Measurements from ENCODE around the gene IL17RE.
"Not testable (repeated sequence)": the region's sequence is repeated elsewhere in the genome, so short reads cannot be mapped to it uniquely, and the experiment has no call there.

The IL17RE gene

DNA sequence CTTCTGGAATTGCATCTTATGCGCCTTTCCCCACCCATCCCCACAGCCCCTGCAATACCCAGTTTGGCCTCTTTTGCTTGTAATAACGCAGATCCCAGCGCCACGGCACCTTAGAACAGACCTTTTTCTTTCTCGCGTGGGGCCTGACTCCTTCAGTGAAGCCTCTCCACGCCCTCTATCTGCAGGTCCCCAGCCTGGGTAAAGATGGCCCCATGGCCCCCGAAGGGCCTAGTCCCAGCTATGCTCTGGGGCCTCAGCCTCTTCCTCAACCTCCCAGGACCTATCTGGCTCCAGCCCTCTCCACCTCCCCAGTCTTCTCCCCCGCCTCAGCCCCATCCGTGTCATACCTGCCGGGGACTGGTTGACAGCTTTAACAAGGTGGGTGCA lies 31.6 kb downstream of the IL17RE start:
- peak; percentile 17 to 51 for DNase-seq

DNA sequence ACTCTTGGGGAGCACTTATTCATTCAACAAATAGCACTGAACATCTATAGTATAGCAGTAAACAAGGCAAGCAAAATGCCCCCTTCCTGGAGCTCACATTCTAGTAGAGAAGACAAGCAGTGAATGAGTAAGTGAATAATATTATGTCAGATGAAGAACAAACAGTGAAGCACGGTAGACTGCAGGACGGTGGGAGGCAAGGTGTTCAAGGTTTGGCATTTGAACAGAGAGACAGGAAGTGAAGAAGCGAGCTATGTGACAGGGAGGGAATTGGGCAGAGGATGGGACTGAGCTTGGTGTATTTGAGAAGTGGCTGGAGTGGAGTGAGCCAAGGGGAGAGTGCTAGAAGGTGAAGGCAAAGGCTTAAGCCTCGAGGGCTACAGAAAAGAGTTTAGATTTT lies 32.3 kb downstream of the IL17RE start:
- DNase-seq, result no peak

- DNase-seq, result no peak
These were observed 33.4 kb downstream of the IL17RE start for GRCh38 chr3:9935966-9936510.

GRCh38 chr3:9937486-9938238 lies 35.0 kb downstream of the IL17RE start:
- no peak for DNase-seq

DNA sequence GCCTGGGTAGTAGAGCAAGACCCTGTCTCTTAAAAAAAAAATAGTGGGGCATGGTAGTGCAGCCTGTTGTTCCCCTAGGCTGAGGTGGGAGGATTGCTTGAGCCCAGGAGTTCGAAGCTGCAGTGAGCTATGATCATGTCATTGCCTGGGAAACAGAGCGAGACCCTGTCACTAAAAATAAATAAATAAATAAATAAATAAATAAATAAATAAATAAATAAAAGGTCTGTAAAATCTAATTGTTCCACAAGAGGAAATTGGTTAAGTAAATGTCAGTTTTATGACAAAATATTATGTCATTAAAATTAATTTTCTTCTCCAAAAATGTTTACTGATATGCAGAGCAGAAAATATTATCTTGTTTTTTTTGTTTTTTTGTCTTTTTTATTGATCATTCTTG lies 36.3 kb downstream of the IL17RE start:
- DNase-seq, result no peak

DNA sequence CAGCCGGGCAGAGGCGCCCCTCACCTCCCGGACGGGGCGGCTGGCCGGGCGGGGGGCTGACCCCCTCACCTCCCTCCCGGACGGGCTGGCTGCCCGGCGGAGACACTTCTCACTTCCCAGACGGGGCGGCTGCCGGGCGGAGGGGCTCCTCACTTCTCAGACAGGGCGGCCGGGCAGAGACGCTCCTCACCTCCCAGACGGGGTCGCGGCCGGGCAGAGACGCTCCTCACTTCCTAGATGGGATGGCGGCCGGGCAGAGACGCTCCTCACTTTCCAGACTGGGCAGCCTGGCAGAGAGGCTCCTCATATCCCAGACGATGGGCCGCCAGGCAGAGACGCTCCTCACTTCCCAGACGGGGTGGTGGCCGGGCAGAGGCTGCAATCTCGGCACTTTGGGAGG lies 37.3 kb downstream of the IL17RE start:
- not testable (repeated sequence) for DNase-seq

- no peak for DNase-seq
These were observed 38.1 kb downstream of the IL17RE start for GRCh38 chr3:9940746-9941145.

GRCh38 chr3:9942164-9942563 lies 39.5 kb downstream of the IL17RE start:
- no peak for DNase-seq

- DNase-seq, result no peak
These were observed 40.5 kb downstream of the IL17RE start for GRCh38 chr3:9942934-9943690.

- DNase-seq, result no peak
These were observed 41.6 kb downstream of the IL17RE start for GRCh38 chr3:9944271-9944670.

- no peak for DNase-seq
These were observed 42.7 kb downstream of the IL17RE start for GRCh38 chr3:9945358-9945757.

DNA sequence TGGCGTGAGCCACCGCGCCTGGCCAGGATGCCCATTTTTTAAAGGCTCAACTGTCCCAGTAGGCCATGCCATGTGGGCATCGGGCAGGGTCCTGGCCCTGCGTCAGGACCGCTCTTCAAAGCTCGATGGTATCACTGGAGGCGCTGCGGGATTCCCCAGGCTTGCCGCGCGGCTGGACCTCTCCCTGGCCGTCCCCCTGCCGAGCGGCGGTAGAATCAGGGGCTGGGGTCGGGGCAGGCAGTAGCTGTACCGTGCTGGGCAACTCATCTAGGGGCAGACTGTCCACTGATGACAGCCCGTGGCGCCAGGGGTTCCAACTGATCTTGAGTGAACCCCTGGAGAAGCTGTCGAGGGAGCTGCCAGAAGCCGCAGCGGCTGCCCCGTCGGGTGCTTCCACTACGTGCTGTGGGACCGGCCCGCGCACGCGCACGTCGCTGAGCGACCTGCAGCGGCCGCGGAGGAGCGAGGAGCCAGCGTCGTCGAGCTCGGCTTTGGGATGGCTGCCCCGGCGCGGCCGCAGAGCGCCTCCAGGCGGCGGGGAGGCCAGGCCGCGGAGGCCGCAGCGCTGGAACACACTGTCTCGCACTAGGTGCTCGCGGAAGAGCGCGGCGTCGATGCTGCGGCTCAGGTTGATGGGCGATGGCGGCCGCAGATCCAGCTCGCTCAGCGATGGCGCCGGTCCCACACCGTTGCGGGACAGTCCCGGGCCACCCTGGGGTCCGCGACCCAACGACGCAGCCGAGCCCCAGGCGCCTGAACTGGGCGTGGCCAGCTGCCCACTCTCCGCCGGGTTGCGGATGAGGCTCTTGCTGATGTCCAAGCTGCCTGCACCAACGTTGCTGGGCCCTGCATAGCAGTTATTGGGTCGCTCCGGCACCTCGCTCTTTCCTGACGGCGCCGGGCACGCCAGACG lies 43.7 kb downstream of the IL17RE start:
- peak; percentile 88 to 89 for DNase-seq

- DNase-seq, result no peak
These were observed 44.7 kb downstream of the IL17RE start for GRCh38 chr3:9947025-9947995.

DNA sequence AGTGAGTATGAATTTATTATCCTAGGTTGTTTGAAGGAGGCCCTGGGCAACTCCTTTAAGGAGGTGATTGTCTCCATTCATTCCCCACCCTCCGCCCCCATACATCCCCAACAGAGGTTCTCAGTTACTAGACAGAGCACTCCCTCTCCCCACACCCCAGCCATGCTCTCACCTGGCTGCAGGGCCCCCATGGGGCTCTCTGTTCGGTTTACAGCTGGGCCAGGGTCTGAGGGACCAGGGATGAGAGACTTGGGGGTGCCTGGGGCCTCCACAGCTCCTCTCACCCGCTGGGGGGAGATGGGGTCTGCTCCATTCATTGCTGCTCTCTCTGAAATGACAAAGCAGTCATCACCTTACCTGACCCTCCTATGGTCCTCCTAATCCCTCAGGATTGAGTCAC lies 45.9 kb downstream of the IL17RE start:
- DNase-seq, result no peak

DNA sequence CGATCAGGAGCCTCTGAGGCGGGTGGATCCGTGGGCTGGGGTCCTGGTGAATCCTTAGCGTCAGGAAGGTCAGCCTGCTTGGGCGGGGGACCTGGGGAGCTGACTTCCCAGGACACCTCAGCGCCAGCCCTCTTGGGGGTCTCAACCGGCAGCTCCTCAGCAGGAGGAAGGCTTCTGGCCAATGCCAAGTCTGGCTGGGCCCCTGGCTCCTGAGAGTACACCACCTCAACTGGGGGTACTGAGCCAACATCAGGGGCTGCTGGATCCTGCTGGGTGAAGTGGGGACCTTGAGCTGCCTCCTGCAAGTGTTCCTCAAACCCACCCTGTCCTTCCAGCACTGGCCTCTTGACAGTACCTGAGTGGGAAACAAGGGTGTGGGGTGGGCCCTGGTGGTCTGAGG lies 46.5 kb downstream of the IL17RE start:
- no peak for DNase-seq

- DNase-seq, result no peak
These were observed 47.0 kb downstream of the IL17RE start for GRCh38 chr3:9949626-9950025.

GRCh38 chr3:9951126-9951525 lies 48.5 kb downstream of the IL17RE start:
- no peak for DNase-seq

DNA sequence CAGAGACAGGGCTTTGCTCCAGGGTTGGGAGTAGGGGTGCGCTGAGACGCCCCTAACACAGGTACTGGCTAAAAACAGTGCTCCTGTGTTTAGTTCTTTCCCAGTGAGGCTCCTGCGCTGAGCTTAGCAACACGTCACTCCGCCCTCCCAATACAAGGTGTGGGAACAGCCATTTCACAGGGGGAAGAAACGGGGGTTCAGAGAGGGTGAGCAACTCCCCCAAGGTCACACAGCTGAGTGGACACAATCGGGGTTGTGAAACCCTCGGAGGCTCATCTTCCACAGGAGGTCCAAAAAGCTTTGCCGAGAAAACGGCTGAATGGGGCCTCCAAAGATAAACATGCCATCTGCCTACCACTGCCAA lies 48.9 kb downstream of the IL17RE start:
- no peak for DNase-seq

DNA sequence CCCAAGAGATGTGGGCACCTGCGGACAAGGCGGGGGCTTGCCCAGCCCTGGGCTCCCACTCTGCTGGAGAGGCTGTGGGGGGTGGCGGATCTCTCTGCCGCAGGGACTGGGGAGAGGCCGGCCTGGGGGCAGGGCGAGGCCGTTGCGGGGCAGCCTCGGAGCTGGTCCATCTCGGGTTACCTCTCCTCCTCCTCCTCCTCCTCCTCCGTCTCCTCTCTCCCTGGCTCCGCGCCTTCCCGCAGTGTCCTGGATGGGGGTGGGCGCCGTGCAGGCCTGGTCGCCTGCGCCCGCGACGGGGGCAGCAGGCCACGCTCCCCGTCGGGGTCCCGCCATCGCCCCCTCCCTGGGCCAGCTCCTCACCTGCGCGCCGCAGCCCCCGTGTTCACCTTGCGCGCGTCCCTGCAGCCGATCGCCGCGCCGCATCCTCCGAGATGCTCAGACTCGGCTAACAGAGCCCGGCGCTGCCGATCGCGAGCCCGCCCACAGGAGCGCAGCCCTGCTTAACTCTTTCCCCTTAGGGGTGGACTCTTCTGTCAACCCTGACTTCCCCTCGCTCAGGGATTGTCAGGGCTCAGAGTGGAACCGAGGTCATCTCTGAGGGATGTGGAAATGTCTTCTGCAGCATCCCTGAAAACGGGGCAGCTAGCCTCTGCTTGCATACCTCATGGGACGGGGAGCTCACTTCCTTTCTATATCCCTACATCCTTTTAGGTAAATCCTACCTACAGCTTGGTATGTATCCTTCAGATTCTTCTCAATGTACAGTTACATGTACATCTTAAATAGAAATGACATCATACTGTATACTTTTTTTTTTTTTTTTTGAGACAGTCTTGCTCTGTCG lies 49.5 kb downstream of the IL17RE start, which contains the start of gene PRRT3:
Gene PRRT3 (minus strand): TSS at position 447 of the 844 bp plus-strand sequence. CDS start 2,293 bp downstream, outside the sequence.
- peak; percentile 37 to 64 for DNase-seq

- DNase-seq, result no peak
These were observed 52.4 kb downstream of the IL17RE start for GRCh38 chr3:9955067-9955502.
